GM12878 (cell line): ENCODE measurements around the gene ADGRL4. TPM values are rescaled to one million over a fixed set of nuclear protein-coding genes. Genes with fewer than 3 reads are reported as not detected.
A peak's percentile ranks its signal among the peaks of the same experiment; 100 is the strongest.

ENCODE experiments used
- ATAC-seq: fragments of 200-7000 bp; cut with Tn5 transposase; 3 replicates; pipeline ENCODE4 v1.9.1; 2020; ENCODE audit warnings: mild to moderate bottlenecking, moderate library complexity
- BruUV-seq: library from RNA; stranded (reverse); fragments of 400-500 nt; replicated peaks from 2 replicates; lab custom pipeline; 2021; lab: Mats Ljungman, UMichigan
- CTCF ChIA-PET: fragments of 300-600 bp; sonication (Branson Sonifier 250); formaldehyde crosslinking; extraction: SDS; loops from one replicate; lab custom pipeline; 2021; ENCODE audit warnings: inconsistent platforms; lab: Yijun Ruan, JAX
- POLR2A ChIA-PET: fragments of 350-600 bp; formaldehyde crosslinking; extraction: SDS; loops from one replicate; lab custom pipeline; 2021; ENCODE audit warnings: inconsistent platforms; lab: Charles Lee
- RAD21 ChIA-PET: fragments of 300-600 bp; sonication (Branson Sonifier 250); formaldehyde crosslinking; loops from one replicate; lab custom pipeline; 2023; ENCODE audit warnings: antibody characterized with exemption; ENCODE audit not compliant: unreplicated experiment; lab: Charles Lee
- SMC1A ChIA-PET: fragments of 300-600 bp; sonication (Branson Sonifier 250); formaldehyde crosslinking; loops from one replicate; lab custom pipeline; 2023; ENCODE audit not compliant: unreplicated experiment, uncharacterized antibody; lab: Charles Lee
- DNase-seq: peaks from one replicate; pipeline ENCODE4 v3.0.0-alpha.2; 2011; ENCODE audit warnings: low read depth, low spot score
- FAIRE-seq: peaks from 3 replicates; lab custom pipeline; 2011; peaks lifted over from hg19 to GRCh38; lab: Jason Lieb, UNC
- H2AFZ ChIP-seq: 2 replicates; pipeline ENCODE4 v1.6.0; 2011; ENCODE audit warnings: low read depth, low read length, control low read depth; ENCODE audit not compliant: control insufficient read depth
- H3K27ac ChIP-seq: 2 replicates; pipeline ENCODE4 v1.5.1; 2011; ENCODE audit warnings: control low read depth; ENCODE audit not compliant: control insufficient read depth, insufficient read depth
- H3K27me3 ChIP-seq, 2 experiments: replicated peaks in 1 of 2; 2 replicates each; pipeline versions ENCODE4 v1.6.0 to v1.6.1; 2011; ENCODE audit warnings: low read length in 1 of 2; ENCODE audit not compliant: control insufficient read depth in 2 of 2, insufficient read depth in 2 of 2
- H3K36me3 ChIP-seq, 2 experiments: 2 replicates each; pipeline ENCODE4 v1.5.1; 2011; ENCODE audit warnings: low read length in 1 of 2; ENCODE audit not compliant: control insufficient read depth in 2 of 2, insufficient read depth in 2 of 2
- H3K4me1 ChIP-seq: 2 replicates; pipeline ENCODE4 v1.6.1; 2011; ENCODE audit warnings: mild to moderate bottlenecking, low read length, moderate library complexity, mixed read lengths; ENCODE audit not compliant: control insufficient read depth, insufficient read depth
- H3K4me2 ChIP-seq: 2 replicates; pipeline ENCODE4 v1.6.0; 2011; ENCODE audit warnings: control low read depth; ENCODE audit not compliant: control insufficient read depth, insufficient read depth
- H3K4me3 ChIP-seq: fragments of 200-600 bp; sonication (generic); 2 replicates; pipeline ENCODE4 v1.5.1; 2016
- H3K79me2 ChIP-seq: 2 replicates; pipeline ENCODE4 v1.6.0; 2011; ENCODE audit warnings: low read length; ENCODE audit not compliant: control insufficient read depth, insufficient read depth
- H3K9ac ChIP-seq: 2 replicates; pipeline ENCODE4 v1.8.0; 2011; ENCODE audit warnings: low read length, control low read depth, mixed read lengths; ENCODE audit not compliant: control insufficient read depth, insufficient read depth
- H3K9me3 ChIP-seq: replicated peaks from 3 replicates; pipeline ENCODE4 v1.5.1; 2011; ENCODE audit warnings: mild to moderate bottlenecking, low read length; ENCODE audit not compliant: control insufficient read depth, insufficient read depth
- H4K20me1 ChIP-seq: 2 replicates; pipeline ENCODE4 v1.6.0; 2011; ENCODE audit not compliant: control insufficient read depth, insufficient read depth
- MXI1 ChIP-seq: fragments of 150-350 bp; IDR thresholded peaks from 2 replicates; pipeline ENCODE4 v1.6.1; 2011; ENCODE audit warnings: low read depth, mild to moderate bottlenecking, inconsistent platforms, low read length, improper control_type of control experiment
- PML ChIP-seq: IDR thresholded peaks from 2 replicates; pipeline ENCODE4 v1.6.1; 2012; ENCODE audit warnings: low read length, inconsistent platforms
- SPI1 ChIP-seq: IDR thresholded peaks from 2 replicates; pipeline ENCODE4 v1.6.1; 2011; ENCODE audit warnings: low read depth, mild to moderate bottlenecking, low read length, moderate library complexity, borderline replicate concordance; ENCODE audit not compliant: insufficient read depth
- SREBF2 ChIP-seq: IDR thresholded peaks from 2 replicates; pipeline ENCODE4 v1.6.1; 2012; ENCODE audit warnings: mild to moderate bottlenecking, low read length
- TCF7 ChIP-seq: IDR thresholded peaks from 2 replicates; pipeline ENCODE4 v1.6.1; 2014; ENCODE audit warnings: antibody characterized with exemption, borderline replicate concordance
- whole genome bisulfite sequencing: methylation state at CpG from one replicate; pipeline ENCODE4 v1.1.6; 2016; ENCODE audit warnings: low lambda C conversion rate; ENCODE audit not compliant: insufficient replicate concordance, insufficient coverage; ENCODE audit errors: missing lambda C conversion rate; 5-methylcytosine and 5-hydroxymethylcytosine counted together
- in situ Hi-C: fragments of 300-500 bp; cut with MboI; formaldehyde crosslinking; loops from 9 replicates; pipeline ENCODE4 v1.14.3; 2018; ENCODE audit warnings: mixed read lengths
- intact Hi-C: fragments of 100-400 bp; cut with micrococcal nuclease; formaldehyde crosslinking; loops from one replicate; pipeline ENCODE4 v1.14.2; 2022; ENCODE audit not compliant: unreplicated experiment
- polyA plus RNA-seq, 11 experiments: library from polyadenylated mRNA; depleted of rRNA in 4 of 11; unstranded in 6 of 11; stranded (reverse) in 5 of 11; fragments of >200 nt; fragmentation: Nextera tagmentation in 4 of 11; fragmentation: Illumina TruSeq in 1 of 11; extraction: Ambion mirVana in 4 of 11; extraction: Trizol in 1 of 11; gene quantifications; 1 replicate in 1 of 11; 2 replicates in 10 of 11; pipeline versions ENCODE4 v1.2.1 to v1.2.3, GENCODE V29; 2011 to 2016; ENCODE audit warnings: inconsistent platforms in 2 of 11, missing spikeins in 2 of 11, low read depth in 1 of 11
- total RNA-seq, 4 experiments: library from RNA; depleted of rRNA in 3 of 4; stranded (reverse); fragments of >200 nt in 3 of 4; fragmentation: Illumina TruSeq in 1 of 4; extraction: Trizol in 1 of 4; gene quantifications; 2 replicates each; pipeline versions ENCODE4 v1.2.1 to v1.2.3, GENCODE V29; 2013 to 2021

ADGRL4 gene
- total and polyA plus RNA-seq, 10 of the 15 experiments (the other 5 are each of a cell fraction or from before 2014, with no cell fraction given) = not detected

GRCh38 chr1:79055856-79056255, 49.3 kb upstream of the ADGRL4 start (continued):
- TF ChIP-seq PML (no peak), SREBF2 (no peak)
- TF ChIP-seq, all 136 proteins: peak for 0

GRCh38 chr1:79052829-79053449, 46.4 kb upstream of the ADGRL4 start:
- CTCF ChIA-PET = interaction anchor here (1.4 kb wide), 2 partner anchors 9 to 10 kb away, joined by 3 read pairs; no protein-coding TSS in a partner anchor
- H3K79me2 ChIP-seq = no peaks in the 10 kb centered on the region
- no peaks in the 10 kb centered on the region for H3K9me3 ChIP-seq
- DNase-seq = peak; percentile 13
- peak overlapping the region; percentile 89 for H2AFZ ChIP-seq
- peak; percentile 83 for ATAC-seq
- WGBS = 10% methylated on average over 4 of the region's 4 CpGs
- SMC1A ChIA-PET = no interaction called here
- FAIRE-seq = peak; percentile 89
- intact Hi-C loops = no loop called here
- H3K4me3 ChIP-seq = peak overlapping the region; percentile 6; the same call in 1 of the 2 replicates
- no peaks in the 10 kb centered on the region for H3K27me3 ChIP-seq
- BruUV-seq = no TSS peak
- H3K4me1 ChIP-seq = no peaks in the 10 kb centered on the region
- POLR2A ChIA-PET = no interaction called here
- TF ChIP-seq SPI1 (peak; percentile 54), TCF7 (no peak), MXI1 (no peak)
- H4K20me1 ChIP-seq = no peaks in the 10 kb centered on the region
- in situ Hi-C loops = no loop called here
- no peak overlapping the region for H3K9ac ChIP-seq
- RAD21 ChIA-PET = interaction anchor here (0.7 kb wide), 1 partner anchor 26 kb away, joined by 3 read pairs; no protein-coding TSS in a partner anchor
- H3K36me3 ChIP-seq = no peaks in the 10 kb centered on the region
- no peak overlapping the region for H3K27ac ChIP-seq
- H3K4me2 ChIP-seq = peak overlapping the region; percentile 75
